GM18502 (cell line): ENCODE data around the gene MRPS2.

Source experiments
- ATAC-seq: cut with Tn5 transposase; IDR thresholded peaks from one replicate; pipeline ENCODE4 v1.9.1; 2021; ENCODE audit warnings: mild to moderate bottlenecking; ENCODE audit not compliant: unreplicated experiment, poor library complexity

Gene MRPS2

DNA sequence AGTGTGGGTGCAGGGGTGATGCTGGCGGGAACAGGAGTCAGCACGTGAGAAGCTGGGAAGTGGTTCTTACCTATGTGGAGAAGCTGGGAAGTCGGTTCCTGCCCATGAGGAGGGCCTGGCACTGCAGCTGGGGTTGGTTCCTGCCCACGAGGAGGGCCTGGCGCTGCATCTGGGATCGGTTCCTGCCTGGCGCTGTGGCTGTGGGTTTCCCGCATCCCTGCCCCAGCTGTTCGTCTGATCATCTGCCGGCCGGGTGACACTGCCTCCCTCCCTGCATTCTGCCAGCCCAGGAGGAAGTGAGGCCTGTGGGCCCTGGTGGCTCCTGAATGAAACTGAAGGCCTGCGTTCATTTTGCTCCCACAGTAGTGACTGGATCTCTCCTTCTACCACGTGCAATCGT lies 50.5 kb downstream of the MRPS2 start:
- no peak for ATAC-seq

DNA sequence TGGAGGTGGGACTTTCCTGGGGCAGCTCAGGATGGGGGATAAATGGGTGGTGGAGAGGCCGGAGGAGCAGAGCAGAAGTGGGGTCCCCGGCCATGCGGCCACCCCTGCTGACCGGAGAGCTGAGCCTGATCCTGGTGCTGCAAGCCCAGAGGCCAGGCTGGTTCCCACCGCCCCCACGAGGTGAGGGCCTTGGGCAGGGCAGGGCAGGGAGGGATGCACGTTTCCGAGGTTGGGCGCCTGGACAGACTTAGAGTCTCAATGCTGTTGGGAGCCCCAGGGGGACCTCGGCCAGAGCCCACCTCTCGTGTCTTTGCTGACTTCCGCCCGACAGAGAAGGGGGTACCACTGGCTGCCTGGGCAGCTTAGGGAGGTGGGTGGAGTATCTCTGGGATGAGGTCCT lies 51.0 kb downstream of the MRPS2 start:
- no peak for ATAC-seq

DNA sequence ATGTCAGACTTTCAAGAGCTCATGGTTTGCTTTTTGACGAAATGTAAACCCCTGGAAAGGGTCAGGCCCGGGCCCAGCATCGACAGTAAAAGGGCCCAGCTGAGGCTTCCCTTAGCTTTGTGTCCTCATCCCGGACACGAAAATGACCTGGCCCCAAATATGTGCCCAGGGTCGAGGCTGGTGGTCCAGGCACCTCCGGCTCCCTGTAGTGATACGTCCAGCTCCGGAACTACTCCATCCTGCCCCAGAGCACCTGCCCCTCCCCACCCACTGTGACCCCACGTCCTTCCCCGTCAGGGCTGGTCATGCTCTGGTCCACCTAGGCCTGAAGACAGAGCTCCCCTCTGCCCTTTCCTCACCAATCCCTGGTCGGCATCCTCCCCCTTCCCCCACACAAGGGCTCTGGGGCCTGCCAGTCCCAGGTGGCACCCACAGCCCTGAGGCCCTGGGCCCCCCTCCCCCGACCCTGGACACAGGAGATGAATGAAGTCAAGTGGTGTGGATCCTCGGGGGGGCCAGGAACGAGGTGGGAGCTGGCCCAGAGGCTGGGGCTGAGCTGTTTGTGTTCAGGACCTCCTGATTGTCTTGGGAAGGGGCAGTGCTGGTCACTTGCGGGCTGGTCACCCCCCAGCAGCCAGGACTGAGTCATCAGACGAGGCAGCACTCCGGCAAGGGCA lies 51.7 kb downstream of the MRPS2 start:
- no peak for ATAC-seq

DNA sequence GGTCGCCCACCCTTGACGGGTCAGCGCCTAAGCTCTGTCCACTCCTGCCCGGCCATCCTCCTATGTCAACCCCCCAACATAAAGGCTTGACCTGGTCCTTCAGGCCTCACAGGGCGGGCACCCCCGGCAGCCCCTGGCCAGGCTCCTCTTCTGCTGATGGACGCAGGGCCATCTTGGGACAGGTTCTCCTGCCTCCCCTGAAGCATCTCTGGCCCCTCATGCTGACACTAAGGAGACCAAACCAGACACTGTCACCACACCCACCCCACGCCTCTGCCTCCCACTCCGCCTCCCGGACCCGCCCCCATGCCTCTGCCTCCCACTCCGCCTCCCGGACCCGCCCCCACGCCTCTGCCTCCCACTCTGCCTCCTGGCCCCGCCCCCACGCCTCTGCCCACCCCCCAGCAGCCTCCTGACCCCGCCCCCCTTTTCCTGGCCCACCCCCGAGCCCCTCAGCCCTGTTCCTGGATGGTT lies 52.3 kb downstream of the MRPS2 start:
- no peak for ATAC-seq
